Mononuclear cell (primary cell): ENCODE results near the gene RIPPLY1. TPM values are rescaled to one million over a fixed set of nuclear protein-coding genes. Genes with fewer than 3 reads are reported as not detected.

Experiments
- H3K27me3 ChIP-seq: 2 replicates; pipeline ENCODE4 v1.6.0; 2011; ENCODE audit warnings: low read length, control low read depth; ENCODE audit not compliant: insufficient read depth
- H3K4me1 ChIP-seq: 2 replicates; pipeline ENCODE4 v1.5.1; 2011; ENCODE audit warnings: mild to moderate bottlenecking, low read length, control low read depth; ENCODE audit not compliant: insufficient read depth
- H3K4me3 ChIP-seq: 2 replicates; pipeline ENCODE4 v1.5.1; 2011; ENCODE audit warnings: mild to moderate bottlenecking, low read length, moderate library complexity
- H3K9me3 ChIP-seq: 2 replicates; pipeline ENCODE4 v1.5.1; 2011; ENCODE audit warnings: low read depth, mild to moderate bottlenecking, control low read depth, low read length
- total RNA-seq: library from RNA; depleted of rRNA; stranded (reverse); fragments of >200 nt; gene quantifications from one replicate; pipeline ENCODE4 v1.2.3, GENCODE V29; 2012

The RIPPLY1 gene
- total RNA-seq, 1 donor: not detected

GRCh38 chrX:106928227-106928626 is 25.1 kb upstream of the RIPPLY1 start:
- Histone ChIP-seq H3K4me3 (no peak overlapping the region), H3K4me1 (no peaks in the 10 kb centered on the region), H3K27me3 (no peaks in the 10 kb centered on the region), H3K9me3 (no peaks in the 10 kb centered on the region)

- no peak overlapping the region for H3K4me3 ChIP-seq
- H3K4me1 ChIP-seq: no peaks in the 10 kb centered on the region
These were observed 24.6 kb upstream of the RIPPLY1 start for GRCh38 chrX:106927700-106928099.

GRCh38 chrX:106927023-106927422 is 23.9 kb upstream of the RIPPLY1 start:
- no peak overlapping the region for H3K4me3 ChIP-seq
- no peaks in the 10 kb centered on the region for H3K4me1 ChIP-seq
- H3K27me3 ChIP-seq: no peaks in the 10 kb centered on the region
- no peaks in the 10 kb centered on the region for H3K9me3 ChIP-seq

More at GRCh38 chrX:106927700-106928099, 24.6 kb upstream of the RIPPLY1 start:
- H3K9me3 ChIP-seq: no peaks in the 10 kb centered on the region
- H3K27me3 ChIP-seq: no peaks in the 10 kb centered on the region

- no peak overlapping the region for H3K4me3 ChIP-seq
- peaks cover 4% of the 10 kb centered on the region for H3K4me1 ChIP-seq
- H3K9me3 ChIP-seq: no peaks in the 10 kb centered on the region
- H3K27me3 ChIP-seq: no peaks in the 10 kb centered on the region
These were observed 18.5 kb upstream of the RIPPLY1 start for GRCh38 chrX:106921637-106922036.

- H3K4me1 ChIP-seq: peaks cover 4% of the 10 kb centered on the region
- H3K27me3 ChIP-seq: no peaks in the 10 kb centered on the region
- H3K4me3 ChIP-seq: no peak within 1 kb of the TSS
- no peaks in the 10 kb centered on the region for H3K9me3 ChIP-seq
These were observed 16.9 kb upstream of the RIPPLY1 start, which contains the start of gene CLDN2 for GRCh38 chrX:106919932-106920452. CLDN2 (plus strand) TSS chrX:106920402; CDS start chrX:106928229, 7,827 bp downstream.

- no peaks in the 10 kb centered on the region for H3K9me3 ChIP-seq
- H3K27me3 ChIP-seq: no peaks in the 10 kb centered on the region
- H3K4me3 ChIP-seq: no peak overlapping the region
- H3K4me1 ChIP-seq: peaks cover 4% of the 10 kb centered on the region
These were observed 14.8 kb upstream of the RIPPLY1 start for GRCh38 chrX:106917830-106918500.

- Histone ChIP-seq H3K4me1 (no peaks in the 10 kb centered on the region), H3K4me3 (no peak overlapping the region), H3K27me3 (no peaks in the 10 kb centered on the region)
These were observed 9.7 kb upstream of the RIPPLY1 start for GRCh38 chrX:106912864-106913263.

GRCh38 chrX:106906361-106906760 is 3.2 kb upstream of the RIPPLY1 start:
- H3K4me1 ChIP-seq: no peaks in the 10 kb centered on the region
- no peak overlapping the region for H3K4me3 ChIP-seq
- H3K9me3 ChIP-seq: no peaks in the 10 kb centered on the region
- no peaks in the 10 kb centered on the region for H3K27me3 ChIP-seq

More at GRCh38 chrX:106912864-106913263, 9.7 kb upstream of the RIPPLY1 start:
- H3K9me3 ChIP-seq: no peaks in the 10 kb centered on the region

- H3K4me3 ChIP-seq: no peak overlapping the region
These were observed 2.0 kb upstream of the RIPPLY1 start for GRCh38 chrX:106905064-106905708.

GRCh38 chrX:106903856-106904528 is 851 bp upstream of the RIPPLY1 start:
- no peaks in the 10 kb centered on the region for H3K27me3 ChIP-seq
- no peaks in the 10 kb centered on the region for H3K9me3 ChIP-seq
- H3K4me1 ChIP-seq: no peaks in the 10 kb centered on the region
- no peak overlapping the region for H3K4me3 ChIP-seq

More at GRCh38 chrX:106905064-106905708, 2.0 kb upstream of the RIPPLY1 start:
- Histone ChIP-seq H3K9me3 (no peaks in the 10 kb centered on the region), H3K27me3 (no peaks in the 10 kb centered on the region), H3K4me1 (no peaks in the 10 kb centered on the region)

GRCh38 chrX:106902684-106903083 is 457 bp downstream of the RIPPLY1 start:
- H3K4me1 ChIP-seq: no peaks in the 10 kb centered on the region
- no peak overlapping the region for H3K4me3 ChIP-seq
- no peaks in the 10 kb centered on the region for H3K9me3 ChIP-seq
- H3K27me3 ChIP-seq: no peaks in the 10 kb centered on the region

- no peak overlapping the region for H3K4me3 ChIP-seq
- no peaks in the 10 kb centered on the region for H3K27me3 ChIP-seq
- no peaks in the 10 kb centered on the region for H3K4me1 ChIP-seq
- H3K9me3 ChIP-seq: no peaks in the 10 kb centered on the region
These were observed 1.3 kb downstream of the RIPPLY1 start for GRCh38 chrX:106901781-106902219.

- H3K9me3 ChIP-seq: no peaks in the 10 kb centered on the region
- no peaks in the 10 kb centered on the region for H3K4me1 ChIP-seq
- H3K27me3 ChIP-seq: no peaks in the 10 kb centered on the region
- H3K4me3 ChIP-seq: no peak overlapping the region
These were observed 1.8 kb downstream of the RIPPLY1 start for GRCh38 chrX:106901341-106901740.

GRCh38 chrX:106899841-106900240 is 3.3 kb downstream of the RIPPLY1 start:
- Histone ChIP-seq H3K4me3 (no peak overlapping the region), H3K9me3 (no peaks in the 10 kb centered on the region), H3K4me1 (no peaks in the 10 kb centered on the region), H3K27me3 (no peaks in the 10 kb centered on the region)

GRCh38 chrX:106899276-106899675 is 3.9 kb downstream of the RIPPLY1 start:
- Histone ChIP-seq H3K27me3 (no peaks in the 10 kb centered on the region), H3K4me3 (no peak overlapping the region), H3K9me3 (no peaks in the 10 kb centered on the region)

More at GRCh38 chrX:106899276-106899675, 3.9 kb downstream of the RIPPLY1 start:
- H3K4me1 ChIP-seq: no peaks in the 10 kb centered on the region
